Stimulated activated CD8-positive, alpha-beta memory T cell treated with anti-CD3 and anti-CD28 coated beads, Interleukin-12 subunit alpha, Interleukin-12 subunit beta, amount 100 ng/mL, for 1 hour (primary cell): ENCODE measurements around the gene RAB11FIP3.

Source experiments
- DNase-seq: peaks from one replicate; pipeline ENCODE4 v3.0.0-alpha.2; 2020; ENCODE audit warnings: low read depth

RAB11FIP3 gene

DNA sequence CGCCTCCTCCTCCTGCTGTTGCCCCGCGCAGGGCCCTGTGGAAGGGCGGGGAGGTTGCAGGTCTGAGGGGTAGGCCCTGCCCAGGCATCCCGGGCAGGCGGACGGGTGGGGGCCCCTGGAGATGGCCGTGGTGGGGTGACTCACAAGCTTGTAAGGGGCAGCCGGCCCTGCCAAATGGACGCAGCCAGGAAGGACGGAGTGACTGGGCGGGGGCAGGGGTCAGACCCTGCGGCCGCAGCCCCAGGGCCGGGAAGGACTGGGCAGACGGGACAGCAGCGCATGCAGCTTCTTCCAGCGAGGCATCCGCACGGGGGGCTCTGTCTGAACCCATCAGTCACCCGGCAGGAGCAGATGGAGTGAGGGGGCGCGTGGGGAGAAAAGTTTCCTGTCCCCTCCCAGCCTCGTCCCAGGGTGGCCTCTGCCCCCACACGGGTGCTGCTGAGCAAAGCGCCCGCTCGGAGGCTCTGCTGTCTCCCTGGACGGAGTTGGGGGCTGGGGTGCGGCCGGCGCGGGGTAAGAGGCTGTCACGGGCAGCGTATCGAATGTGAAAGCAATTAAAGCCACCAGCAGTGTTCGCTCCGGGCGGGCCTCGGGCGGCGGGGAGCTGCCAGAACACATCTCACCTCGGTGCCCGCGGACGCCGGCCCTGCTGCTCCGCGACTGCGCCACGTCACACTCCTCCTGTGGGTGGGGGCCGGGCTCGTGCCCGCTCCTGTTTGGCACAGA lies 129.4 kb downstream of the RAB11FIP3 start:
- no peak for DNase-seq

- DNase-seq = no peak
Observed at GRCh38 chr16:555528-556473, 130.4 kb downstream of the RAB11FIP3 start.

GRCh38 chr16:556474-557173 lies 131.2 kb downstream of the RAB11FIP3 start:
- DNase-seq = no peak

DNA sequence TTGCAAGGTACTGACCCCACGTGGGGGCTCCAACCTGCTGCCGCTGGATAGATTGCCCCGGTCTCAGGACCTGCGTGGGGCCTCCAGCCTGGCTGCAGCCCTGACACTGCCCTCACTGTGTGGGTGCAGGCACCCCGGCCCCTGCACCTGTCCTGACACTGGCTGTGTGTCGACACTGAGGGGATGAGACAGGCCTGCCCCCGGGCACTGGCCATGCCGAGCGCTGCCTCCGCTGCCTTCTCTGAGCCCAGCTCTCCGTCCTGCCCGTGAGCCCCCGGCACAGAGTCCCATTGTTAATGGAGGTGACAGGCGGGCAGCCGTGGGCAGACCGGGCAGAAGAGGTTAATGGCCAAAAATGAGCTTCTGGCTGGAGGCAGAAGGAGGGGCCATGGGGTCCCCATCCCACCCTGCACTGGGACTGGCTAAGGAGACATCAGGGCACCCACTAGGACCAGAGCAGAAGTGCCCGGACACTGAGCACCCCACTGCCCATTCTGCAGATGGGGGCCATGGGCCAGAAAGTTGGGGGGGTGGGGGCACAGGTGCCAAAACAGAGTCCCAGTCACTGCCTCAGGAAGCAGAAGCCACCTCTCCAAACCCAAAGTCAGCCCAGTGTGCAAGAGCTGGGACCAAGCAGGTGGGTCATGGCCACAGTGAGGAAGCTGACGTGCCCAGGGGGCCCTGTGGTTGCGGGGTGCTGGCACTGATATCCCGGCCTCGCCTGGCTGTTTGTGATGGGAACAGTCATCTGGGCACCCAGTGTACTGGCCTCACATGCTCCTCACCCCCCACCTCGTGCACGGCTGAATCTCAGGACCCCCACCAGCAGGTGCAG lies 132.2 kb downstream of the RAB11FIP3 start:
- DNase-seq = no peak

- DNase-seq = no peak
Observed at GRCh38 chr16:558298-559020, 133.0 kb downstream of the RAB11FIP3 start.

DNA sequence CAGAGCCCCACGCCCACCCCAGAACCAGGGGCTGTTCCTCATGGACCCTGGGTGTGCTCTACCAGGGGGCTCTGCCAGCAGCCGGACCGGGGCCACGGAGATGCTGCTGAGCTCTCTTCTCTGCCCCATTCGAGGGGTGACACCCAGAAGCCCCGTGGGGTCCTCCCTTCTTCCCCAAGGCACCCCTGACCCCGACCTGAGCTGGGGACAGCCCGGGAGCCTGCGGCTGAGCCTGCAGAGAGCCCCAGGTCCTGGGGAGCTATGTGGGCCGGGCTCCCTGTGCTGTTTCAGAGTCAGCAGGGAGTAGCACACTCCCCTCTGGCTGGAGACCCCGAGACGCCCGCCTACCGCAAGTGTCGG lies 133.6 kb downstream of the RAB11FIP3 start:
- DNase-seq = no peak

GRCh38 chr16:559411-560203 lies 134.2 kb downstream of the RAB11FIP3 start:
- DNase-seq = no peak

- DNase-seq = no peak
Observed at GRCh38 chr16:560204-560700, 134.8 kb downstream of the RAB11FIP3 start, which contains the start of gene PRR35. Gene PRR35, plus strand, starts transcription at chr16:560394. Its CDS starts 2,901 bp downstream, at chr16:563295.

DNA sequence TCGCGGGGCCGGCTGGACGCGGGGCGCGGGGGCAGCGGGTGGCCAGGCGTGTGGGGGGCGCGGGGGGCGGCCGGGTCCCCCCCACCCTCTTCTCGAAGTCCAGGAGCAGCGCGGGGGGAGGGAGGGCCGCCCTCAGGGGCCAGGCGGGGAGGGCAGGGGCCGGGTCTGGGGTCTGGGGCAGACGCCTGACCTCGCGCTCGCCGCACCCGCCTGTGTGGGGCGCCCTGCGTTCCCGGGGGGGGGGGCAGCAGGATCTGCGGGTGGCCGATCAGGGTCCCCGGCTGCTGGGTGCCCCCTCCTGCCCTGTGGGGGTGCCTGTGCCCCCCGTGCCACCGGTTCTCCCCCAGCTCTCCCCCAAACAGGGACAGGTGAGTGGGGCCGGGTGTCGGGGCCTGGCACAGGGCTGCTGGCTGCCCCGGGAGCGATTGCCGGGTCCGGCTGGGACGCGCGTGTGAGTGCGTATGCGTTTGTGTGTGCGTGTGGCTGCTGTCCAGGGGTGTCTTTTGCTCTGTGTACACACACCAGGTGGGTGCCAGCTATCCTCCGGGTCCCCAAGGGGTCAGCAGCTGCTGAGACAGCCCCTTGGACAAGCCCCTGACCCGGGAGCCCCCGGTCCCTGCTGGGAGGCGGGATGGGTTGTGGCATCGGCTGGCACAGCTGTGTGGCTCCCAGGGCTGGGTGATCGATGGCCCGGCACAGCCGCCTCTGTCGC lies 135.4 kb downstream of the RAB11FIP3 start:
- DNase-seq = no peak

GRCh38 chr16:561413-561794 lies 136.0 kb downstream of the RAB11FIP3 start:
- no peak for DNase-seq

DNA sequence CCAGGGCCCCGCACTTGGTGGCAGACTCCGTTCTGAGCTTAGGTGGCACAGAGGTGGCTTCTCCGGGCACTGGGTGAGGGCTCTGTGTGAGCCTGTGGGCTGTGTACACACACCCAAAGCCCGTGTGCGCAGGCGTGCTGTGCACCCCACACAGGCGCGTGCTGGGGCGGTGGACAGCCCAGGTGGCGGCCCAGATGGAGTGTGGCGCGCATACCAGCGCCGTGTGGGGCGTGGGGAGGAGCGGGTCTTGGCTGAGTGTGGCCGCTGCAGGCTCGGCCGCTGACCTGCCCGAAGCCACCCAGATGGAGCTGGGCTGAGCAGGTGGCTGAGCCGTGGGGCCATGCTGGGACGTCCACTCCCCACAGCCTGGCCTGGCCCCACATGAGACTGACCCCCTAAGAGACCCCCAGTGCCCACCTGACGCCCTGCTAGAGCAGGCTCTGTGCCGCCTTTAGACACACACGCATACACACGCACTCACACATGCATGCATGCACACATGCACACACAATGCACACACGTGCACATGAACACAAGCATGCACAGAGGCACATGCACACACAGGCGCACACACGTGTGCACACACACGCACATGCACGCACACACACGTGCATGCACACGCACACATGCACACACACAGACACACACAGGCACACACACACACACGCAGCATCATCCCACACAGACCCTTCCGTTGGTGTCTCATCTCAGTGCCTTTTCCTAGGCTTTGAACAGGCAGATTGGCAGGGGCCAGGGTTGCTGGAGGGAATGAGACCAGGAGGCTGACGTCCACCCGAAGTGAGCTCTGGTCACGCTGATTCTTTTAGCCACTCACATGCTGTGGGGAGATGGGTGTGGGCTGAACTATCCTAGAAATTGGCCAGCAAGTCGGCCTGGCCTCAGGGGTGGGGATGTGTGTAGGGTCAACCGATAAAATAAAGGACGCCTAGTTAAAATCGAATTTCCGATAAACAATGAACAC lies 136.8 kb downstream of the RAB11FIP3 start:
- no peak for DNase-seq

GRCh38 chr16:563072-563644 lies 137.7 kb downstream of the RAB11FIP3 start:
- no peak for DNase-seq

DNA sequence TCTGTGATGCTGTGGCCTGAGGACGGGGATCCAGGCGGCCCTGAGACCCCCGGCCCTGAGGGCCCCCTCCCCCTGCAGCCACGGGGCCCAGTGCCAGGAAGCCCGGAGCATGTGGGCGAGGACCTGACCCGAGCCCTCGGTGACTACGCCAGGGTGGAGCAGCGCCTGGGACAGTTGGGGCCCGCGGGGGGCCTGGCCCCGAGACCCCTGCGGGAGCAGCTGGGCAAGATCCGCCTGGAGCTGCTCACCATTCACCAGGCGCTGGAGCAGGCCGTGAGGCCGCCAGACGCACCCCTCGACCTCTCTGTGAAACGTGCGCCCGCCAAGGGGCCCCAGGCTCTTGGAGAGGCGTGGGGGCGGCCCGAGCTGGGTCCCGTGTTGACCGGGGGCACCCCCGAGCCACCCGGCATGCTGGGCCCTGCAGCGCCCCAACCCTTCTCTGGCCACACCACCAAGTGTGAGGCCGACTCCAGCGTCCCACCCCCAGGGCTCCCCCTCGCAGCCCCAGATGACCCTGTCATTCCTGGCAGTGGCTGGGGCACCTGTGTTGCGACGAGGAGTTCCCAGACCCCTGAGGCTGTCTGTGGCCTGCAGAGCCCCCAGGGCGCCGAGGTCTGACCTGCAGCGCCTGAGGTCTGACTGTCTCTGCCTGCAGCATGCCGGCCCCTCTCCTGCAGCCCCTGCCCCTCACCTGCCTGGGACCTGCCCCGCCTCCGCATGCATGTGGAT lies 139.4 kb downstream of the RAB11FIP3 start:
- DNase-seq = no peak

GRCh38 chr16:565419-566330 lies 140.2 kb downstream of the RAB11FIP3 start:
- no peak for DNase-seq

DNA sequence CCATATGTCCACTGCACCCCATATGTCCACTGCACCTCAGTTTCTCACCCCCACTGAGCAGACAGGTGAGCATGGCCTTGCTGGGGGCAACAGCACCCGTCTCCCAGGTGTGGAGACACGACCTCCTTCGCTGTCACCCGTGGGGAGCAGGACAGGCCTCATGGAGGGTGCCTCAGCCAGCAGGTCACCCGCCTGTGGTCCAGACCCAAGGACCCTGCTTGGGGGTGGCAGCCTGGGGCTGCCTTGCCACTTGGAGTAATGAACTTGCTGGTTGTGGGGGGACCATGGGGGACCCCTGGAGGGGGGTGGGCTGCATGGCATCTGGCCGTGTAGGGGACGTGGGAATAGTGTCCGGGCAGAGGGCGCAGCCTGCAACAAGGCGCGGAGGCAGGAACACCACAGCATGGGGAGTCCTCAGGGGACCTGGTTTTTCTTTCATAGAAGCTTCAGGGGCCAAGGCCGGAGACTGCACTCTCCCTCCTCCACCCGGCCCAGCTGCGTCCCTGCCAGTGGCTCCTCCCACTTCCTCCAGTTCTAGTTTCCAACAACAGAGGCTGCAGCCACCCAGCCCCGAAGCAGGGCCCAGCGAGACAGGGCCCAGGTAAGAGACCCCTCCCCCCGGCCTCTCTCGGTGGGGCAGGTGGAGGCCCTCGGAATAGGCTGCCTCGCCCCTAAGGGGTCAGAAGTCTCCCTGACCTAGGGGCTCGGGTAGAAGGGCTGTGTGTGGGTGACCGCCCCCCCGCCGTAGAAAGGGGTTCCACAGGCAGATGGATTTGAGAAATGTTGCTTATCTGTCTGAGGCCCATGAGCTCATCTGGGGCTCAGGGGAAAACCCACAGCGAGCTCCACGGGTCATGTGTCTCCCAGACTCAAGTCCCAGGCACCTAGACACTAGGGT lies 141.3 kb downstream of the RAB11FIP3 start, which contains the start of gene NHLRC4:
NHLRC4 (plus strand) TSS at position 531 of the 898 bp plus-strand sequence. CDS start 1,043 bp downstream, outside the sequence.
- DNase-seq = no peak
